Measurements from ENCODE around the gene USP17L21.
"Not testable (repeated sequence)": the region's sequence is repeated elsewhere in the genome, so short reads cannot be mapped to it uniquely, and the experiment has no call there.

GRCh38 chr4:9267319-9267718 lies 4.6 kb downstream of the USP17L21 start, which contains the start of gene USP17L22:
- TF ChIP-seq, protein P1, sequence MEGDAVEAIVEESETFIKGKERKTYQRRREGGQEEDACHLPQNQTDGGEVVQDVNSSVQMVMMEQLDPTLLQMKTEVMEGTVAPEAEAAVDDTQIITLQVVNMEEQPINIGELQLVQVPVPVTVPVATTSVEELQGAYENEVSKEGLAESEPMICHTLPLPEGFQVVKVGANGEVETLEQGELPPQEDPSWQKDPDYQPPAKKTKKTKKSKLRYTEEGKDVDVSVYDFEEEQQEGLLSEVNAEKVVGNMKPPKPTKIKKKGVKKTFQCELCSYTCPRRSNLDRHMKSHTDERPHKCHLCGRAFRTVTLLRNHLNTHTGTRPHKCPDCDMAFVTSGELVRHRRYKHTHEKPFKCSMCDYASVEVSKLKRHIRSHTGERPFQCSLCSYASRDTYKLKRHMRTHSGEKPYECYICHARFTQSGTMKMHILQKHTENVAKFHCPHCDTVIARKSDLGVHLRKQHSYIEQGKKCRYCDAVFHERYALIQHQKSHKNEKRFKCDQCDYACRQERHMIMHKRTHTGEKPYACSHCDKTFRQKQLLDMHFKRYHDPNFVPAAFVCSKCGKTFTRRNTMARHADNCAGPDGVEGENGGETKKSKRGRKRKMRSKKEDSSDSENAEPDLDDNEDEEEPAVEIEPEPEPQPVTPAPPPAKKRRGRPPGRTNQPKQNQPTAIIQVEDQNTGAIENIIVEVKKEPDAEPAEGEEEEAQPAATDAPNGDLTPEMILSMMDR (IDR thresholded peaks at IDR 0.05; ENCODE audit: borderline replicate concordance, extremely low read depth, low read length, poor library complexity, severe bottlenecking) = not testable (repeated sequence)
- not testable (repeated sequence) for TF ChIP-seq EZH2 (IDR thresholded peaks at IDR 0.05; ENCODE audit: borderline replicate concordance, low read depth, low read length, severe bottlenecking)

Measured in DND-41 (cell line).